IPS-NIHi7 (cell line): ENCODE measurements around the gene GRN.

ENCODE experiments used
- DNase-seq: peaks from one replicate; pipeline ENCODE4 v3.0.0; 2012; ENCODE audit warnings: mixed read lengths; ENCODE audit errors: extremely low spot score

Gene GRN

GRCh38 chr17:44344939-44345453 lies at the start of gene GRN:
Gene GRN (plus strand): TSS chr17:44345302. CDS start chr17:44349165, 3,863 bp downstream.
- DNase-seq: peak; percentile 99

GRCh38 chr17:44297975-44298374 lies 47.1 kb upstream of the GRN start:
- no peak for DNase-seq

GRCh38 chr17:44304651-44305050 lies 40.5 kb upstream of the GRN start:
- DNase-seq: no peak

- peak; percentile 88 for DNase-seq
Measured at GRCh38 chr17:44307387-44308186, 37.5 kb upstream of the GRN start.

- peak; percentile 99 for DNase-seq
Measured at GRCh38 chr17:44308320-44308818, 36.7 kb upstream of the GRN start, which contains the start of gene RUNDC3A. Gene RUNDC3A (plus strand): TSS chr17:44308601. CDS start chr17:44308833, 232 bp downstream.

GRCh38 chr17:44308865-44309264 lies 36.2 kb upstream of the GRN start:
- DNase-seq: no peak

GRCh38 chr17:44309472-44309871 lies 35.6 kb upstream of the GRN start:
- DNase-seq: no peak

- no peak for DNase-seq
Measured at GRCh38 chr17:44310188-44310587, 34.9 kb upstream of the GRN start.

GRCh38 chr17:44310609-44311376 lies 34.3 kb upstream of the GRN start:
- no peak for DNase-seq

GRCh38 chr17:44311562-44312181 lies 33.4 kb upstream of the GRN start:
- no peak for DNase-seq

GRCh38 chr17:44312396-44313104 lies 32.6 kb upstream of the GRN start:
- DNase-seq: no peak

- no peak for DNase-seq
Measured at GRCh38 chr17:44314031-44314430, 31.1 kb upstream of the GRN start.

GRCh38 chr17:44314524-44314868 lies 30.6 kb upstream of the GRN start:
- no peak for DNase-seq

- DNase-seq: peak; percentile 81
Measured at GRCh38 chr17:44314869-44315661, 30.0 kb upstream of the GRN start.

GRCh38 chr17:44315760-44316731 lies 29.1 kb upstream of the GRN start:
- DNase-seq: peak; percentile 92

GRCh38 chr17:44317545-44317944 lies 27.6 kb upstream of the GRN start:
- no peak for DNase-seq

GRCh38 chr17:44318077-44318892 lies 26.8 kb upstream of the GRN start:
- DNase-seq: no peak

- no peak for DNase-seq
Measured at GRCh38 chr17:44320066-44320465, 25.0 kb upstream of the GRN start.
